HCT116 (cell line): ENCODE data around the gene VAT1. TPM values are rescaled to one million over a fixed set of nuclear protein-coding genes. Genes with fewer than 3 reads are reported as not detected.

Experiments used
- ATAC-seq: fragments of 200-7000 bp; cut with Tn5 transposase; 2 replicates; pipeline ENCODE4 v1.9.1; 2020; ENCODE audit warnings: mild to moderate bottlenecking, moderate library complexity
- BruUV-seq: library from RNA; stranded (reverse); fragments of 400-500 nt; replicated peaks from 2 replicates; lab custom pipeline; 2021; lab: Mats Ljungman, UMichigan
- CTCF ChIA-PET: fragments of 300-600 bp; sonication (Branson Sonifier 250); formaldehyde crosslinking; loops from one replicate; lab custom pipeline; 2021; ENCODE audit warnings: antibody characterized with exemption; lab: Charles Lee
- POLR2A ChIA-PET: fragments of 300-600, 350-600 bp; sonication (Branson Sonifier 250); formaldehyde crosslinking; loops from one replicate; lab custom pipeline; 2021; ENCODE audit warnings: antibody characterized with exemption; lab: Charles Lee
- RAD21 ChIA-PET, 2 experiments: fragments of 300-600 bp; sonication (Branson Sonifier 250); formaldehyde crosslinking; loops; one replicate each; lab custom pipeline; 2023; ENCODE audit warnings: low total read pairs in 2 of 2; ENCODE audit not compliant: uncharacterized antibody in 2 of 2, unreplicated experiment in 2 of 2, low non-redundant PET in 1 of 2; lab: Charles Lee
- DNase-seq: peaks from one replicate; pipeline ENCODE4 v3.0.0-alpha.2; 2010; ENCODE audit warnings: low read depth, low spot score
- H2AFZ ChIP-seq: fragments of 200-600 bp; shearing (Covaris generic), sonication (generic); 2 replicates; pipeline ENCODE4 v1.6.1; 2017; ENCODE audit warnings: low read depth, mixed run types, mixed read lengths, antibody characterized with exemption, low read length; ENCODE audit not compliant: poor library complexity, severe bottlenecking
- H3K27ac ChIP-seq: 2 replicates; pipeline ENCODE4 v1.5.1; 2012; ENCODE audit warnings: low read depth, low read length
- H3K27me3 ChIP-seq: fragments of 200-600 bp; sonication (generic); 2 replicates; pipeline ENCODE4 v1.6.1; 2016; ENCODE audit warnings: mixed run types, low read length, mixed read lengths; ENCODE audit not compliant: insufficient read depth
- H3K36me3 ChIP-seq, 2 experiments: fragments of 200-500 bp in 1 of 2; fragments of 200-600 bp in 1 of 2; sonication (Bioruptor generic) in 1 of 2; sonication (generic) in 1 of 2; 2 replicates each; pipeline versions ENCODE4 v1.5.1 to v1.6.1; 2014 to 2016; ENCODE audit warnings: low read length in 2 of 2, inconsistent platforms in 1 of 2, mixed read lengths in 1 of 2, mixed run types in 1 of 2; ENCODE audit not compliant: insufficient read depth in 2 of 2, control insufficient read depth in 1 of 2
- H3K4me1 ChIP-seq, 2 experiments: fragments of 200-600 bp in 1 of 2; sonication (generic) in 1 of 2; 2 replicates each; pipeline versions ENCODE4 v1.5.1 to v1.6.1; 2012 to 2017; ENCODE audit warnings: low read length in 2 of 2, inconsistent platforms in 1 of 2, mild to moderate bottlenecking in 1 of 2, mixed read lengths in 1 of 2, mixed run types in 1 of 2, moderate library complexity in 1 of 2; ENCODE audit not compliant: insufficient read depth in 2 of 2, control insufficient read depth in 1 of 2
- H3K4me2 ChIP-seq: fragments of 200-600 bp; sonication (generic); 2 replicates; pipeline ENCODE4 v1.6.1; 2017; ENCODE audit warnings: mixed run types, low read length, mixed read lengths
- H3K4me3 ChIP-seq, 2 experiments: fragments of 200-600 bp in 1 of 2; sonication (generic) in 1 of 2; replicated peaks in 1 of 2; 2 replicates each; pipeline ENCODE4 v1.5.1; 2011 to 2016; ENCODE audit warnings: low read length in 2 of 2, control low read depth in 1 of 2, low read depth in 1 of 2, mild to moderate bottlenecking in 1 of 2, mixed read lengths in 1 of 2, mixed run types in 1 of 2
- H3K79me2 ChIP-seq: fragments of 200-600 bp; sonication (generic); 2 replicates; pipeline ENCODE4 v1.6.1; 2017; ENCODE audit warnings: mild to moderate bottlenecking, mixed run types, low read length, moderate library complexity, mixed read lengths; ENCODE audit not compliant: insufficient read depth
- H3K9ac ChIP-seq: fragments of 200-600 bp; sonication (generic); 2 replicates; pipeline ENCODE4 v1.6.1; 2016; ENCODE audit warnings: low read length, mixed read lengths
- H3K9me2 ChIP-seq: fragments of 200-600 bp; sonication (generic), shearing (Covaris generic); 2 replicates; pipeline ENCODE4 v1.6.1; 2017; ENCODE audit warnings: mixed run types, mild to moderate bottlenecking, moderate library complexity; ENCODE audit not compliant: insufficient read depth
- H3K9me3 ChIP-seq, 2 experiments: fragments of 200-500 bp in 1 of 2; fragments of 200-600 bp in 1 of 2; sonication (Bioruptor generic) in 1 of 2; sonication (generic) in 1 of 2; 2 replicates each; pipeline ENCODE4 v1.6.1; 2014 to 2017; ENCODE audit warnings: low read length in 2 of 2, mixed read lengths in 2 of 2, inconsistent platforms in 1 of 2, low read depth in 1 of 2, mild to moderate bottlenecking in 1 of 2, mixed run types in 1 of 2, moderate library complexity in 1 of 2; ENCODE audit not compliant: control insufficient read depth in 1 of 2, insufficient read depth in 1 of 2
- H4K20me1 ChIP-seq: fragments of 200-600 bp; sonication (generic), shearing (Covaris generic); 2 replicates; pipeline ENCODE4 v1.6.1; 2017; ENCODE audit warnings: mixed run types, mild to moderate bottlenecking, moderate library complexity; ENCODE audit not compliant: insufficient read depth
- CEBPB ChIP-seq: IDR thresholded peaks from 2 replicates; pipeline ENCODE4 v1.6.1; 2012; ENCODE audit warnings: low read depth
- ELF1 ChIP-seq: IDR thresholded peaks from 2 replicates; pipeline ENCODE4 v1.6.1; 2012; ENCODE audit warnings: low read depth, borderline replicate concordance
- EZH2 ChIP-seq: fragments of 200-600 bp; sonication (generic); IDR thresholded peaks from 2 replicates; pipeline ENCODE4 v1.6.1; 2017; ENCODE audit warnings: antibody characterized with exemption, mixed run types
- EZH2phosphoT487 ChIP-seq: fragments of 200-600 bp; IDR thresholded peaks from 2 replicates; pipeline ENCODE4 v1.6.1; 2018; ENCODE audit warnings: antibody characterized with exemption, borderline replicate concordance
- FOSL1 ChIP-seq: IDR thresholded peaks from 2 replicates; pipeline ENCODE4 v1.6.1; 2012; ENCODE audit warnings: low read depth
- JUND ChIP-seq: IDR thresholded peaks from 2 replicates; pipeline ENCODE4 v1.6.1; 2012
- POLR2A ChIP-seq: IDR thresholded peaks from 2 replicates; pipeline ENCODE4 v1.7.0; 2011; ENCODE audit warnings: borderline replicate concordance; ENCODE audit not compliant: insufficient read depth, insufficient read length; ENCODE audit errors: extremely low read depth
- POLR2AphosphoS5 ChIP-seq: IDR thresholded peaks from 2 replicates; pipeline ENCODE4 v1.6.1; 2011; ENCODE audit warnings: mild to moderate bottlenecking, low read depth, low read length, moderate library complexity
- RAD21 ChIP-seq: IDR thresholded peaks from 2 replicates; pipeline ENCODE4 v1.6.1; 2012; ENCODE audit warnings: low read depth, mild to moderate bottlenecking
- REST ChIP-seq: IDR thresholded peaks from 2 replicates; pipeline ENCODE4 v1.6.1; 2012; ENCODE audit warnings: low read depth
- SIN3A ChIP-seq: IDR thresholded peaks from 2 replicates; pipeline ENCODE4 v1.6.1; 2012; ENCODE audit warnings: low read depth
- SRF ChIP-seq: IDR thresholded peaks from 2 replicates; pipeline ENCODE4 v1.6.1; 2012; ENCODE audit warnings: low read depth
- YY1 ChIP-seq: IDR thresholded peaks from 2 replicates; pipeline ENCODE4 v1.6.1; 2011; ENCODE audit warnings: low read length, low read depth, moderate library complexity, mild to moderate bottlenecking; ENCODE audit not compliant: insufficient replicate concordance; ENCODE audit errors: extremely low read depth
- ZFX ChIP-seq: fragments of 450-650 bp; IDR thresholded peaks from 2 replicates; pipeline ENCODE4 v1.6.1; 2017
- ZNF274 ChIP-seq: fragments of 200-500 bp; sonication (Bioruptor generic); IDR thresholded peaks from 2 replicates; pipeline ENCODE4 v1.6.1; 2014; ENCODE audit warnings: mild to moderate bottlenecking, low read depth, low read length, inconsistent platforms
- intact Hi-C: fragments of 100-400 bp; cut with micrococcal nuclease; formaldehyde crosslinking; loops from 2 replicates; pipeline ENCODE4 v1.10.0; 2022
- total RNA-seq: library from RNA; stranded (reverse); gene quantifications from one replicate; pipeline ENCODE4 v1.2.1, GENCODE V29; 2021; ENCODE audit not compliant: unreplicated experiment
- TF ChIP-seq, protein P1 (sequence below): IDR thresholded peaks from 2 replicates; pipeline ENCODE4 v1.6.1; 2012
- TF ChIP-seq, protein P2 (sequence below): IDR thresholded peaks from 2 replicates; pipeline ENCODE4 v1.6.1; 2011; ENCODE audit warnings: mild to moderate bottlenecking, low read length, moderate library complexity; ENCODE audit not compliant: insufficient replicate concordance; ENCODE audit errors: extremely low read depth
- TF ChIP-seq, protein P3 (sequence below): IDR thresholded peaks from 2 replicates; pipeline ENCODE4 v1.6.1; 2012

Gene VAT1
- total RNA-seq, 1 experiment from 2014 or later = 197 TPM

GRCh38 chr17:42997984-42998938 is 23.9 kb downstream of the VAT1 start, which contains the start of gene RPL27:
TSS of gene RPL27 (plus strand) at chr17:42998419. CDS start at chr17:42998751, 332 bp downstream.
- intact Hi-C loops = loop anchor here (1.0 kb wide), 1 partner anchor 155 kb away; no protein-coding TSS in a partner anchor
- peaks cover 41% of the 10 kb centered on the region for H3K79me2 ChIP-seq
- peak within 1 kb of the TSS; percentile 65 for H2AFZ ChIP-seq
- RAD21 ChIA-PET = interaction anchor here (0.9 to 1.4 kb wide), 4 partner anchors 26 to 69 kb away, joined by 3 to 5 read pairs (median 4); partner anchors contain the start of gene AARSD1 (in 1 of the 2)
- H3K27ac ChIP-seq = peak within 1 kb of the TSS; percentile 92
- DNase-seq (peak; percentile 100), ATAC-seq (peak; percentile 90)
- H3K36me3 ChIP-seq = peaks cover 14 to 32% of the 10 kb centered on the region in 2 experiments
- peak within 1 kb of the TSS; percentile 98 for H3K4me2 ChIP-seq
- H4K20me1 ChIP-seq = no peaks in the 10 kb centered on the region
- H3K27me3 ChIP-seq = no peaks in the 10 kb centered on the region
- BruUV-seq = TSS peak; percentile 76
- H3K9ac ChIP-seq = peak within 1 kb of the TSS; percentile 99
- H3K9me3 ChIP-seq = no peaks in the 10 kb centered on the region
- H3K4me3 ChIP-seq = peak within 1 kb of the TSS; percentile 97 to 99
- H3K4me1 ChIP-seq = peaks cover 13 to 48% of the 10 kb centered on the region in 2 experiments
- POLR2A ChIA-PET = interaction anchor here (0.6 to 2.4 kb wide), 26 partner anchors 9 to 484 kb away, joined by 3 to 38 read pairs (median 4); partner anchors contain the start of genes BECN1, BRCA1, IFI35 and NBR1
- no peaks in the 10 kb centered on the region for H3K9me2 ChIP-seq
- CTCF ChIA-PET = interaction anchor here (0.9 to 1.7 kb wide), 10 partner anchors 8 to 486 kb away, joined by 3 to 12 read pairs (median 4); partner anchors contain the start of genes DHX8, IFI35, PSMC3IP and PTGES3L
- TF ChIP-seq FOSL1 (peak; percentile 41; the same call in 1 of the 2 replicates), ELF1 (peak; percentile 97; the same call in 1 of the 2 replicates), EZH2phosphoT487 (no peak), YY1 (peak; percentile 78), POLR2A (peak; percentile 78), ZFX (peak; percentile 95; the same call in 1 of the 2 replicates), REST (no peak), CEBPB (peak; percentile 34; the same call in 1 of the 2 replicates), POLR2AphosphoS5 (peak; percentile 92), ZNF274 (no peak), JUND (peak; percentile 61), EZH2 (no peak), RAD21 (peak; percentile 84), SRF (peak; percentile 74), SIN3A (peak; percentile 90)
- TF ChIP-seq, protein P1, sequence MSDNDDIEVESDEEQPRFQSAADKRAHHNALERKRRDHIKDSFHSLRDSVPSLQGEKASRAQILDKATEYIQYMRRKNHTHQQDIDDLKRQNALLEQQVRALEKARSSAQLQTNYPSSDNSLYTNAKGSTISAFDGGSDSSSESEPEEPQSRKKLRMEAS = peak; percentile 94
- TF ChIP-seq, protein P2, sequence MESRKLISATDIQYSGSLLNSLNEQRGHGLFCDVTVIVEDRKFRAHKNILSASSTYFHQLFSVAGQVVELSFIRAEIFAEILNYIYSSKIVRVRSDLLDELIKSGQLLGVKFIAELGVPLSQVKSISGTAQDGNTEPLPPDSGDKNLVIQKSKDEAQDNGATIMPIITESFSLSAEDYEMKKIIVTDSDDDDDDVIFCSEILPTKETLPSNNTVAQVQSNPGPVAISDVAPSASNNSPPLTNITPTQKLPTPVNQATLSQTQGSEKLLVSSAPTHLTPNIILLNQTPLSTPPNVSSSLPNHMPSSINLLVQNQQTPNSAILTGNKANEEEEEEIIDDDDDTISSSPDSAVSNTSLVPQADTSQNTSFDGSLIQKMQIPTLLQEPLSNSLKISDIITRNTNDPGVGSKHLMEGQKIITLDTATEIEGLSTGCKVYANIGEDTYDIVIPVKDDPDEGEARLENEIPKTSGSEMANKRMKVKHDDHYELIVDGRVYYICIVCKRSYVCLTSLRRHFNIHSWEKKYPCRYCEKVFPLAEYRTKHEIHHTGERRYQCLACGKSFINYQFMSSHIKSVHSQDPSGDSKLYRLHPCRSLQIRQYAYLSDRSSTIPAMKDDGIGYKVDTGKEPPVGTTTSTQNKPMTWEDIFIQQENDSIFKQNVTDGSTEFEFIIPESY = peak; percentile 37
- TF ChIP-seq, protein P3, sequence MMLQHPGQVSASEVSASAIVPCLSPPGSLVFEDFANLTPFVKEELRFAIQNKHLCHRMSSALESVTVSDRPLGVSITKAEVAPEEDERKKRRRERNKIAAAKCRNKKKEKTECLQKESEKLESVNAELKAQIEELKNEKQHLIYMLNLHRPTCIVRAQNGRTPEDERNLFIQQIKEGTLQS = no peak
